ENCODE results near the gene RORC.
"Not testable (repeated sequence)": the region's sequence is repeated elsewhere in the genome, so short reads cannot be mapped to it uniquely, and the experiment has no call there.

The RORC gene

GRCh38 chr1:151768351-151769066 is 63.1 kb downstream of the RORC start:
- DNase-seq = not testable (repeated sequence)

GRCh38 chr1:151763990-151764389 is 67.6 kb downstream of the RORC start:
- no peak for DNase-seq

GRCh38 chr1:151762941-151763921 is 68.4 kb downstream of the RORC start, which contains the start of gene MRPL9:
Gene MRPL9, minus strand, starts transcription at chr1:151763496. Its CDS starts 17 bp downstream, at chr1:151763479.
- DNase-seq = peak; percentile 85

- DNase-seq = no peak
These were observed 70.8 kb downstream of the RORC start for GRCh38 chr1:151760597-151761385.

- DNase-seq = no peak
These were observed 72.4 kb downstream of the RORC start for GRCh38 chr1:151759241-151759640.

- DNase-seq = no peak
These were observed 75.3 kb downstream of the RORC start for GRCh38 chr1:151756291-151756690.

Data from activated CD4-positive, CD25-positive, alpha-beta regulatory T cell treated with anti-CD3 and anti-CD28 coated beads, Interleukin-2, amount 50 U/mL, for 72 hours (primary cell).